Measurements from ENCODE around the gene PTPRN2. TPM values are rescaled to one million over a fixed set of nuclear protein-coding genes. Genes with fewer than 3 reads are reported as not detected.
A peak's percentile ranks its signal among the peaks of the same experiment; 100 is the strongest.

PTPRN2 gene
- total and polyA plus RNA-seq, 8 donors, result 12.2 to 49.2 (median 31.8) TPM

GRCh38 chr7:157739650-157740049 is 848.0 kb downstream of the PTPRN2 start:
- DNase-seq (no peak), FAIRE-seq (no peak), ATAC-seq (no peak)
- Histone ChIP-seq H3K36me3 (no peaks in the 10 kb centered on the region), H3K27me3 (no peaks in the 10 kb centered on the region), H3K4me3 (no peak overlapping the region), H3K27ac (no peak overlapping the region), H3K9me3 (no peaks in the 10 kb centered on the region), H3K4me1 (no peaks in the 10 kb centered on the region)
- TF ChIP-seq, protein P1, sequence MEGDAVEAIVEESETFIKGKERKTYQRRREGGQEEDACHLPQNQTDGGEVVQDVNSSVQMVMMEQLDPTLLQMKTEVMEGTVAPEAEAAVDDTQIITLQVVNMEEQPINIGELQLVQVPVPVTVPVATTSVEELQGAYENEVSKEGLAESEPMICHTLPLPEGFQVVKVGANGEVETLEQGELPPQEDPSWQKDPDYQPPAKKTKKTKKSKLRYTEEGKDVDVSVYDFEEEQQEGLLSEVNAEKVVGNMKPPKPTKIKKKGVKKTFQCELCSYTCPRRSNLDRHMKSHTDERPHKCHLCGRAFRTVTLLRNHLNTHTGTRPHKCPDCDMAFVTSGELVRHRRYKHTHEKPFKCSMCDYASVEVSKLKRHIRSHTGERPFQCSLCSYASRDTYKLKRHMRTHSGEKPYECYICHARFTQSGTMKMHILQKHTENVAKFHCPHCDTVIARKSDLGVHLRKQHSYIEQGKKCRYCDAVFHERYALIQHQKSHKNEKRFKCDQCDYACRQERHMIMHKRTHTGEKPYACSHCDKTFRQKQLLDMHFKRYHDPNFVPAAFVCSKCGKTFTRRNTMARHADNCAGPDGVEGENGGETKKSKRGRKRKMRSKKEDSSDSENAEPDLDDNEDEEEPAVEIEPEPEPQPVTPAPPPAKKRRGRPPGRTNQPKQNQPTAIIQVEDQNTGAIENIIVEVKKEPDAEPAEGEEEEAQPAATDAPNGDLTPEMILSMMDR (IDR thresholded peaks at IDR 0.05), result no peak
- WGBS, 2 donors, result 93% methylated on average over 6 of the region's 6 CpGs
- intact Hi-C loops (cut with DNase I), result no loop called here

GRCh38 chr7:157739031-157739430 is 848.6 kb downstream of the PTPRN2 start:
- Histone ChIP-seq H3K9me3 (no peaks in the 10 kb centered on the region), H3K27me3 (no peaks in the 10 kb centered on the region), H3K4me1 (no peaks in the 10 kb centered on the region), H3K36me3 (no peaks in the 10 kb centered on the region), H3K27ac (no peak overlapping the region), H3K4me3 (no peak overlapping the region)
- DNase-seq (peak in 1 of 6 donors; percentile 6), FAIRE-seq (no peak), ATAC-seq (no peak)
- WGBS, 2 donors, result 76 to 86% methylated on average over 8 of the region's 8 CpGs
- TF ChIP-seq, protein P1 (IDR thresholded peaks at IDR 0.05), result no peak
- intact Hi-C loops (cut with DNase I), result no loop called here

DNA sequence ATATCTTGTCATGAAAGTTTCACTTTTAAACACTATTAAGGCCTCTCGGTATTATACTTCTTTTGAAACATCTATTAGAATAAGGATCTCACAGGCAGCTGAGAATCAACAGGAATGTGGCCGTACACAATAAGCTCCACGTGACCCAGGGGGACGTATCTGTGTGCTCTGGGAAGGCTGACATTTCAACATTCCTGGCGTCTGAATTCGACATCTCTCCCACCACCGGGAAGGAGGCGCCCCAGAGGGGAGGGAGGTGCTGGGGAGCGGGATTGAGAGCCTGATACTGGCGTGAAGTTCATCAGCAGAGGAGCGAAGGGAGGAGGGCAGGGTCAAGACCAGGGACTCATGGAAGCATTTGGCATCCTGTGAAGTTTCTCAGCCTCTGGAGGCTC is 849.6 kb downstream of the PTPRN2 start:
- Histone ChIP-seq H3K27me3 (no peaks in the 10 kb centered on the region), H3K9me3 (no peaks in the 10 kb centered on the region), H3K4me3 (no peak overlapping the region), H3K27ac (no peak overlapping the region), H3K4me1 (no peaks in the 10 kb centered on the region), H3K36me3 (no peaks in the 10 kb centered on the region)
- ATAC-seq (no peak), DNase-seq (peak in 1 of 6 donors; percentile 22), FAIRE-seq (no peak)
- 62% methylated on average over 11 of the region's 11 CpGs for WGBS, 2 donors
- intact Hi-C loops (cut with DNase I), result no loop called here
- TF ChIP-seq, protein P1 (IDR thresholded peaks at IDR 0.05), result no peak

GRCh38 chr7:157737151-157738065 is 850.2 kb downstream of the PTPRN2 start:
- DNase-seq (peak in 2 of 6 donors; percentile 31 to 44), FAIRE-seq (no peak), ATAC-seq (no peak)
- Histone ChIP-seq H3K9me3 (no peaks in the 10 kb centered on the region), H3K36me3 (no peaks in the 10 kb centered on the region), H3K27ac (no peak overlapping the region), H3K4me1 (no peaks in the 10 kb centered on the region), H3K27me3 (no peaks in the 10 kb centered on the region), H3K4me3 (no peak overlapping the region)
- TF ChIP-seq, protein P1 (IDR thresholded peaks at IDR 0.05), result no peak
- intact Hi-C loops (cut with DNase I), result no loop called here
- 86% methylated on average over 34 to 36 of the region's 36 CpGs for WGBS, 2 donors

DNA sequence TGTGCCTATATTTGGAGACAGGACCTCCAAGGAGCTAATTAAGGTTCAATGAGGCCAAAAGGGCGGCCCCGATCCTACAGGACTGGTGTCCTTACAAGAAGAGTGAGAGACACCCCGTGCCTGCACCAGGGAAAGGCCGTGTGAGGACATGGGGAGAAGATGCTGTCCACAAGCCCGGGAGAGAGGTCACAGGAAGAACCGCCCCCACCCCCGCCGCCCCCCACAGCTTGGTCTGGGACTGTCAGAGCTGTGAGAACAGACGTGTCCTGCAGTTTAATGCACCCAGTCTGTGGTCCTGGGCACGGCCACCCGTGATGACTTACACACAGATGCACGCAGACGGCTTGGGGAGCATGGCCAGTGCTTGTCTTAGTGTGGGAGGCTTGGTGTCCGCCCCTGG is 851.3 kb downstream of the PTPRN2 start:
- Histone ChIP-seq H3K36me3 (no peaks in the 10 kb centered on the region), H3K27ac (no peak overlapping the region), H3K4me1 (no peaks in the 10 kb centered on the region), H3K9me3 (no peaks in the 10 kb centered on the region), H3K27me3 (no peaks in the 10 kb centered on the region), H3K4me3 (no peak overlapping the region)
- ATAC-seq, result no peak
- TF ChIP-seq, protein P1 (IDR thresholded peaks at IDR 0.05), result no peak
- 89 to 95% methylated on average over 14 of the region's 14 CpGs for WGBS, 2 donors
- FAIRE-seq, result no peak
- no peak for DNase-seq
- intact Hi-C loops (cut with DNase I), result no loop called here
